Cortex of kidney (tissue), 1 donor: Measurements from ENCODE around the gene SLC44A3.
"Not testable (repeated sequence)": the region's sequence is repeated elsewhere in the genome, so short reads cannot be mapped to it uniquely, and the experiment has no call there.

Source experiments
- DNase-seq: peaks from one replicate; lab custom pipeline; 2025; lab: John Stamatoyannopoulos, UW

The SLC44A3 gene

GRCh38 chr1:94935476-94935875, 115.3 kb downstream of the SLC44A3 start:
- DNase-seq, result no peak

GRCh38 chr1:94936861-94937620, 116.9 kb downstream of the SLC44A3 start:
- no peak for DNase-seq

GRCh38 chr1:94937820-94938219, 117.7 kb downstream of the SLC44A3 start:
- DNase-seq, result no peak

- no peak for DNase-seq
These were observed 120.6 kb downstream of the SLC44A3 start for GRCh38 chr1:94940738-94941137.

GRCh38 chr1:94941480-94941879, 121.3 kb downstream of the SLC44A3 start:
- DNase-seq, result not testable (repeated sequence)

GRCh38 chr1:94942171-94943128, 122.3 kb downstream of the SLC44A3 start:
- DNase-seq, result no peak
